Endothelial cell of umbilical vein (primary cell): ENCODE results near the gene CLDN9. TPM values are rescaled to one million over a fixed set of nuclear protein-coding genes. Genes with fewer than 3 reads are reported as not detected.

Experiments
- BruUV-seq: library from RNA; stranded (reverse); fragments of 400-500 nt; replicated peaks from 2 replicates; lab custom pipeline; 2021; lab: Mats Ljungman, UMichigan
- CTCF ChIA-PET: fragments of 300-600, 350-600 bp; sonication (Branson Sonifier 250); formaldehyde crosslinking; loops from one replicate; lab custom pipeline; 2021; ENCODE audit warnings: antibody characterized with exemption, inconsistent platforms; lab: Charles Lee
- POLR2A ChIA-PET: fragments of 300-600, 350-600 bp; sonication (Branson Sonifier 250); formaldehyde crosslinking; loops from one replicate; lab custom pipeline; 2021; ENCODE audit warnings: antibody characterized with exemption, inconsistent platforms; lab: Charles Lee
- DNase-seq: peaks from one replicate; pipeline ENCODE4 v3.0.0-alpha.2; 2011; ENCODE audit warnings: low read depth, low spot score
- FAIRE-seq: peaks from 2 replicates; lab custom pipeline; 2011; peaks lifted over from hg19 to GRCh38; lab: Jason Lieb, UNC
- H2AFZ ChIP-seq: 2 replicates; pipeline ENCODE4 v1.6.0; 2012; ENCODE audit warnings: low read depth, low read length, control low read depth, inconsistent platforms
- H3K27ac ChIP-seq: 2 replicates; pipeline ENCODE4 v1.5.1; 2011; ENCODE audit warnings: low read depth, mild to moderate bottlenecking, control low read depth, low read length, moderate library complexity; ENCODE audit not compliant: insufficient read depth
- H3K27me3 ChIP-seq, 2 experiments: 2 replicates each; pipeline versions ENCODE4 v1.6.0 to v1.6.1; 2011; ENCODE audit warnings: low read length in 2 of 2, mixed read lengths in 1 of 2; ENCODE audit not compliant: control insufficient read depth in 2 of 2, insufficient read depth in 2 of 2
- H3K36me3 ChIP-seq, 2 experiments: 2 replicates in 1 of 2; 3 replicates in 1 of 2; pipeline ENCODE4 v1.5.1; 2011; ENCODE audit warnings: low read length in 2 of 2, mild to moderate bottlenecking in 1 of 2, moderate library complexity in 1 of 2; ENCODE audit not compliant: control insufficient read depth in 2 of 2, insufficient read depth in 2 of 2; ENCODE audit errors: extremely low read depth in 1 of 2
- H3K4me1 ChIP-seq: 3 replicates; pipeline ENCODE4 v1.5.1; 2011; ENCODE audit warnings: mild to moderate bottlenecking, low read length; ENCODE audit not compliant: control insufficient read depth, insufficient read depth; ENCODE audit errors: extremely low read depth
- H3K4me2 ChIP-seq: 2 replicates; pipeline ENCODE4 v1.6.1; 2011; ENCODE audit warnings: low read length, control low read depth, mixed read lengths; ENCODE audit not compliant: insufficient read depth
- H3K4me3 ChIP-seq, 3 experiments: fragments of 200-600 bp in 1 of 3; sonication (generic), shearing (Covaris generic) in 1 of 3; replicated peaks in 1 of 3; 2 replicates each; pipeline ENCODE4 v1.5.1; 2011 to 2016; ENCODE audit warnings: control low read depth in 3 of 3, low read length in 3 of 3, mild to moderate bottlenecking in 2 of 3, inconsistent platforms in 1 of 3, low read depth in 1 of 3, moderate library complexity in 1 of 3; ENCODE audit not compliant: insufficient read depth in 1 of 3
- H3K79me2 ChIP-seq: 2 replicates; pipeline ENCODE4 v1.6.0; 2012; ENCODE audit warnings: low read length, inconsistent platforms; ENCODE audit not compliant: control insufficient read depth, insufficient read depth
- H3K9ac ChIP-seq: replicated peaks from 2 replicates; pipeline ENCODE3; 2011; ENCODE audit warnings: low read length, control low read depth; ENCODE audit not compliant: insufficient read depth; ENCODE audit errors: extremely low read depth
- H3K9me1 ChIP-seq: replicated peaks from 3 replicates; pipeline ENCODE4 v1.6.0; 2011; ENCODE audit warnings: mild to moderate bottlenecking, low read length; ENCODE audit not compliant: control insufficient read depth, insufficient read depth; ENCODE audit errors: extremely low read depth
- H3K9me3 ChIP-seq: replicated peaks from 2 replicates; pipeline ENCODE4 v1.5.1; 2012; ENCODE audit warnings: low read length, inconsistent platforms; ENCODE audit not compliant: control insufficient read depth, insufficient read depth
- H4K20me1 ChIP-seq: replicated peaks from 2 replicates; pipeline ENCODE3; 2011; ENCODE audit warnings: mild to moderate bottlenecking, low read length; ENCODE audit not compliant: control insufficient read depth, insufficient read depth; ENCODE audit errors: extremely low read depth
- CTCF ChIP-seq, 2 donors: IDR thresholded peaks; 1 replicate in 1 of 2; 2 replicates in 1 of 2; pipeline ENCODE4 v1.5.1; 2011; ENCODE audit warnings: low read length in 2 of 2, mild to moderate bottlenecking in 2 of 2, moderate library complexity in 2 of 2, control low read depth in 1 of 2, inconsistent platforms in 1 of 2, low read depth in 1 of 2; ENCODE audit not compliant: insufficient read depth in 1 of 2; ENCODE audit errors: extremely low read depth in 1 of 2
- EZH2 ChIP-seq: IDR thresholded peaks from 2 replicates; pipeline ENCODE4 v1.6.1; 2012; ENCODE audit warnings: borderline replicate concordance, low read depth, mild to moderate bottlenecking, moderate library complexity, low read length, inconsistent platforms; ENCODE audit not compliant: severe bottlenecking
- FOS ChIP-seq: IDR thresholded peaks from 2 replicates; pipeline ENCODE4 v1.6.1; 2011; ENCODE audit warnings: mild to moderate bottlenecking, low read length, moderate library complexity, borderline replicate concordance; ENCODE audit not compliant: insufficient read depth
- GATA2 ChIP-seq: IDR thresholded peaks from 2 replicates; pipeline ENCODE4 v1.7.0; 2011; ENCODE audit warnings: low read depth, mild to moderate bottlenecking, moderate library complexity, mixed read lengths, low read length; ENCODE audit not compliant: insufficient read length, insufficient read depth
- JUN ChIP-seq: IDR thresholded peaks from 2 replicates; pipeline ENCODE4 v1.6.1; 2011; ENCODE audit warnings: borderline replicate concordance, low read depth; ENCODE audit not compliant: insufficient read length, insufficient read depth
- MAX ChIP-seq: IDR thresholded peaks from 2 replicates; pipeline ENCODE4 v1.6.1; 2011; ENCODE audit not compliant: insufficient read depth, insufficient read length
- MYC ChIP-seq: IDR thresholded peaks from one replicate; pipeline ENCODE4 v1.6.1; 2011; ENCODE audit warnings: mild to moderate bottlenecking, low read depth, low read length
- POLR2A ChIP-seq: IDR thresholded peaks from 2 replicates; pipeline ENCODE4 v1.6.1; 2012; ENCODE audit warnings: low read depth, mild to moderate bottlenecking, control low read depth, low read length
- POLR2AphosphoS5 ChIP-seq: IDR thresholded peaks from 2 replicates; pipeline ENCODE4 v1.6.1; 2012; ENCODE audit warnings: low read depth, mild to moderate bottlenecking, control low read depth, low read length, moderate library complexity; ENCODE audit not compliant: insufficient read depth
- dilution Hi-C: fragments of 300-500 bp; cut with MboI; formaldehyde crosslinking; loops from one replicate; pipeline ENCODE4 v1.15.0; 2019; ENCODE audit warnings: low sequenced_read_pairs; ENCODE audit not compliant: extremely low pct_ligation_motif_present
- intact Hi-C: fragments of 100-400 bp; cut with micrococcal nuclease; formaldehyde crosslinking; loops from one replicate; pipeline ENCODE4 v1.10.0; 2022
- polyA plus RNA-seq, 4 experiments: library from polyadenylated mRNA; depleted of rRNA in 3 of 4; stranded (reverse) in 3 of 4; unstranded in 1 of 4; fragments of >200 nt; gene quantifications; 2 replicates each; pipeline versions ENCODE4 v1.2.1 to v1.2.3, GENCODE V29; 2011 to 2012; ENCODE audit warnings: missing spikeins in 1 of 4
- total RNA-seq: library from RNA; stranded (reverse); gene quantifications from 2 replicates; pipeline ENCODE4 v1.2.3, GENCODE V29; 2021

Gene CLDN9
- total and polyA plus RNA-seq, 2 donors (not counting 3 experiments of a cell fraction or from before 2014, with no cell fraction given), result 0.06 TPM; not detected in 1

- peak; percentile 65 for DNase-seq
Observed at GRCh38 chr16:3021449-3022207, 8.9 kb downstream of the CLDN9 start.

More at GRCh38 chr16:3021449-3022207, 8.9 kb downstream of the CLDN9 start:
- H3K4me1 ChIP-seq, result peaks cover 18% of the 10 kb centered on the region
- peak; percentile 62 for FAIRE-seq
- peak overlapping the region; percentile 98 for H3K27ac ChIP-seq
- TSS peak; percentile 74 for BruUV-seq
- H3K9me3 ChIP-seq, result no peaks in the 10 kb centered on the region
- no peaks in the 10 kb centered on the region for H4K20me1 ChIP-seq
- H3K4me3 ChIP-seq, result peak overlapping the region; percentile 45 to 61 (median 53)
- H3K4me2 ChIP-seq, result peak overlapping the region; percentile 83
- H3K79me2 ChIP-seq, result peaks cover 2% of the 10 kb centered on the region
- dilution Hi-C loops (no loop called here), intact Hi-C loops (loop anchor here (2.0 kb wide), 1 partner anchor 117 kb away; no protein-coding TSS in a partner anchor)
- H3K36me3 ChIP-seq, result peaks cover 0 to 5% of the 10 kb centered on the region in 2 experiments
- no peaks in the 10 kb centered on the region for H3K9me1 ChIP-seq
- peaks cover 0 to 2% of the 10 kb centered on the region in 2 experiments for H3K27me3 ChIP-seq
- no peak overlapping the region for H2AFZ ChIP-seq
- TF ChIP-seq MAX, result no peak
- no peak for TF ChIP-seq JUN
- no peak for TF ChIP-seq POLR2AphosphoS5
- TF ChIP-seq MYC, result no peak
- peak; percentile 9 to 30 for TF ChIP-seq CTCF (IDR thresholded peaks at IDR 0.05; ENCODE audit: extremely low read depth in 1 of 2, insufficient read depth in 1 of 2, low read depth in 1 of 2, low read length in 2 of 2)
- TF ChIP-seq EZH2, result no peak
- TF ChIP-seq POLR2A, result peak; percentile 76
- TF ChIP-seq GATA2, result no peak
- peak; percentile 59 for TF ChIP-seq FOS
- peak overlapping the region; percentile 90 for H3K9ac ChIP-seq
- POLR2A ChIA-PET, result interaction anchor here (0.6 to 2.2 kb wide), 5 partner anchors 14 to 139 kb away, joined by 3 to 16 read pairs (median 4); partner anchors contain the start of gene ZNF213
- CTCF ChIA-PET, result interaction anchor here (1.4 to 6.1 kb wide), 5 partner anchors 9 to 108 kb away, joined by 6 to 52 read pairs (median 9); no protein-coding TSS in a partner anchor
